Esophagus muscularis mucosa (tissue), 4 donors: ENCODE measurements around the gene DPH7.
"Not testable (repeated sequence)": the region's sequence is repeated elsewhere in the genome, so short reads cannot be mapped to it uniquely, and the experiment has no call there.

ENCODE experiments used
- CTCF ChIP-seq, 3 experiments: fragments of 200-600 bp in 2 of 3; fragments of 450-650 bp in 1 of 3; sonication (generic) in 2 of 3; IDR thresholded peaks; one replicate each; pipeline ENCODE4 v1.5.1; 2017 to 2019; ENCODE audit warnings: antibody characterized with exemption in 3 of 3, mild to moderate bottlenecking in 2 of 3, moderate library complexity in 1 of 3
- EP300 ChIP-seq: sonication (generic); formaldehyde crosslinking; IDR thresholded peaks from one replicate; pipeline ENCODE4 v1.6.1; 2017; ENCODE audit warnings: antibody characterized with exemption
- POLR2A ChIP-seq: fragments of 450-650 bp; IDR thresholded peaks from one replicate; pipeline ENCODE4 v1.6.1; 2017; ENCODE audit warnings: antibody characterized with exemption, moderate library complexity, mild to moderate bottlenecking, low read depth
- POLR2AphosphoS5 ChIP-seq, 2 donors: sonication (generic); formaldehyde crosslinking; IDR thresholded peaks; one replicate each; pipeline ENCODE4 v1.6.1; 2017; ENCODE audit warnings: antibody characterized with exemption in 2 of 2

- TF ChIP-seq POLR2A; CTCF (IDR thresholded peaks at IDR 0.05); POLR2AphosphoS5 (IDR thresholded peaks at IDR 0.05); EP300: not testable (repeated sequence)
Observed at GRCh38 chr9:137627406-137627805, 48.7 kb upstream of the DPH7 start.
